Stimulated activated CD4-positive, alpha-beta T cell treated with anti-CD3 and anti-CD28 coated beads, Interleukin-15, amount 100 ng/mL, for 1 hour (primary cell): ENCODE measurements around the gene KRTAP5-1.
"Not testable (repeated sequence)": the region's sequence is repeated elsewhere in the genome, so short reads cannot be mapped to it uniquely, and the experiment has no call there.

Experiments used
- DNase-seq, 2 donors: peaks; one replicate each; pipeline ENCODE4 v3.0.0-alpha.2; 2020; ENCODE audit warnings: low read depth in 1 of 2, low spot score in 1 of 2

Gene KRTAP5-1

DNA sequence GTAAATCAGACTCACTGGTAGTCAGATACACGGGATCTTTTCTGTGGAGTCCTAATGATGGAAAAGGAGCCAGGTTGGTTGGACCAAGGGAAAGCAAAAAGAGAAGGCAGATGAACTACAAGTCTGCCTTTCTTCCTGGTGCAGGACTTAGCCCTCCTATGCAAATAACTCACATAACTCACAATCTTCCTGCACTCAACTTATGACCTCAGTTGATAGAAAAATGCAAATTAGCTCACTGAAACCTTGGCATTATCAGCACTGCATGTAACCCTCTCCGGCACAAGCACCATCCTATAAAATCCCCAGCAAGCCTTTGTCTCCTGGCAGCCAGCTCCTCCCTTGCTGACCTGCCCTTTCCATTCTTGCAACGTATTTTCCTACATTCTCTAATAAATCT is 16.6 kb upstream of the KRTAP5-1 start:
- not testable (repeated sequence) for DNase-seq

DNA sequence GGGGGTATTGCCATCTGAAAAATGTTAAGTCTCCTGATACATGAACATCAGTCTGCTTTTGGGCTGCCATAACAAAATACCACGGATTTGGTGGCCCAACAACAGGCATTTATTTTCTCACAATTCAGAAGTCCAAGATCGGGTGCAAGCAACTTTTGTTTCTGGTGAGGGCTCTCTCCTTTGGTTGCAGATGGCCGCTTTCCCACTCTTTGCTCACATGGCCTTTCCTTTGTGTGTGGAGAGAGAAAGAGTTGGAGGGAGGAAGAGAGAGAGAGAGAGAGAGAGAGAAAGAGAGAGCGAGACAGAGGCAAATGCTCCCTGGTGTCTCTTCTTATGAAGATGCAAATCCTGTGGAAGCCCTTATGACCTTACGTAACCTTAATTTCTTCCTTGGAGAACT is 15.5 kb upstream of the KRTAP5-1 start:
- no peak for DNase-seq

DNA sequence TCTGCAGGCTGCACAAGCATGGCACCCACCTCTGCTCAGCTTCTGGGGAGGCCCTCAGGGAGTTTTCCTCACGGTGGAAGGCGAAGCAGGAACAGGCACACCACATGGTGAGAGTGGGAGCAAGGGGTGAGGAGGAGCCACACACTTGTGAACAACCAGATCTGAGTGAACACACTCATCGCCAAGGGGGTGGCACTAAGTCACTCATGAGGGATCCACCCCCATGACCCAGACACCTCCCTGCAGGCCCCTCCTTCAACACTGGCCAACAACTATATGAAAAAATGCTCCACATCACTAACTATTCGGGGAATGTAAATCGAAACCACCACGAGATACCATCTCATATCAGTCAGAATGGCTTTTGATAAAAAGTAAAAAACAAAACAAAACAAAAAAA is 13.7 kb upstream of the KRTAP5-1 start:
- no peak for DNase-seq

DNA sequence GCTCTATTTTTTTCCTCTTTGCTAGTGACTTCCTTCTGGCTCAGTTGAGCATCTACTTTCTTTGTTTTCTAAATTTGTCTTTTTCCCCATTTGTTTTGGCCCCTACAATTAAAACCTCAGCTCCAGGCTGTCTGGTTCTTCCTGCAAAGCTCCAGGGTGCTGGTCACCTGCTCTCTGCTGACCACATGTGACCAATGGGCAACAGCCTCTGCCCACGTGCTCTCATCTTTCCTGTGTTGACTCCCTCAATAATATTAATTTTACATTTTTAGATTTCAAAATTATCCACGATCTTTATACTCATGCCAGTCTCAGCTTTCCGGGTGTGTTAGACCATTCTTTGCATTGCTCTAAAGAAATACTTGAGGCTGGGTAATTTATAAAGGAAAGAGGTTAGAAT is 13.3 kb upstream of the KRTAP5-1 start:
- not testable (repeated sequence) for DNase-seq

DNA sequence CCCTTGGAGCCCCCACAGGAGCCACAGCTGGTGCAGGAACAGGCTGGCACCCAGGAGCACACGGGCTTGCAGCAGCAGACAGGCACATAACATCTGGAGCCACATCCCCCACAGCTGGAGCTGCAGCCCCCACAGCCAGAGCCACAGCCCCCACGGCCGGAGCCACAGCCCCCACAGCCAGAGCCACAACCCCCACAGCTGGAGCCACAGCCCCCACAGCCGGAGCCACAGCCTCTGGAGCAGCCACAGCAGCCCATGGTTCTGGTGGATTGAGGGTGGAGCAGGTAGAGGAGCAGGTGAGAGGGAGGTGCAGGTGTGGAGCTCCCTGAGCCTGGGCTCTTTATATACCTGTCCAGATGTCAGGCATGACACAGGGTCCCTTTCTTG is 12.9 kb upstream of the KRTAP5-1 start, which contains the start of gene KRTAP5-2:
Gene KRTAP5-2, minus strand, starts transcription at position 301 of the 387 bp plus-strand sequence. Its CDS starts 44 bp downstream, at position 257.
- DNase-seq = no peak

DNA sequence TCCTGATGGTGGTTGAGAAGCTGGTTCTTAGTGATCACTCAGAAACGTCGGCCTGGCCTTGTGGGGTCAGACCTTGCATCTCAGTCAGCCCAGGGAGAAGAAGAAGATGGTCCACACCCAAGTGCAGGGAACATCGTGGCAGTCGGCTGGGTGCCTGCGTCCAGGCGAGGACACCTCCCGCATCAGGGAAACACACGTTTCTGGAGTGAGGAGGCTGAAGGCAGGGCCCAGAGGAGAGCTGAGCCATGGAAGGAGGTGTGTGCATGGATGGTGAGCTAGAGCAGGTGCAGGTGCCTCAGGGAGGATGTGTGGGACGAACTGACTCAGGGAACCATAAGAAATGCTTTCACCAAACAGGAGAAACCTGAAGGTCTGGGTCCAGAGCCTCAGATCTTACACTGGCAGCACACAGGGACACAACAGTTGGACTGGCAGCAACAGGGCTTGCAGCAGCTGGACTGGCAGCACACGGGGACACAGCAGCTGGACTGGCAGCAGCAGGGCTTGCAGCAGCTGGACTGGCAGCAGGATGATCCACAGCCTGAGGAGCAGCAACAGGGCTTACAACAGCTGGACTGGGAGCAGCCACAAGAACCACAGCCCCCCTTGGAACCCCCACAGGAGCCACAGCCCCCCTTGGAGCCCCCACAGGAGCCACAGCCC is 12.4 kb upstream of the KRTAP5-1 start:
- DNase-seq = no peak

- not testable (repeated sequence) for DNase-seq
Measured at GRCh38 chr11:1596576-1597121, 11.6 kb upstream of the KRTAP5-1 start.

GRCh38 chr11:1595994-1596575 is 11.0 kb upstream of the KRTAP5-1 start:
- DNase-seq = not testable (repeated sequence)

DNA sequence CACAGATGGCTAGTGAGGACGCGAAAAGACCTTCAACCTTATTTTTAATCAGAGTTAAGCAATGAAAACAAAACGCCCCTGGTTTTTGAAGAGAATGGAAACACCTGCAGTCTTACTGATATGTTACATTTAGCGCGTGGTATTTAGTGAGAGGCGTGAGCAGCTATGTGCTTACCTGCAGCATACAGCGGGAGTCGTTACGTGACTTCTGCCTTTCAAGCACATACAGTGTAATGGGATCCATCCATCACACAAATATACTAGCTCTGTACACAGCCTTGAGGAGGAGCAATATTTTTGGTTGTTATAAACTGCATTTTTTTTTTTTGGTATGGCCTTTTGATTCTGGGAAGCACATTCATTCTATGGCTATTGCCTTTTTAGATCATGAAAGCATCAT is 7.5 kb upstream of the KRTAP5-1 start:
- DNase-seq = no peak

DNA sequence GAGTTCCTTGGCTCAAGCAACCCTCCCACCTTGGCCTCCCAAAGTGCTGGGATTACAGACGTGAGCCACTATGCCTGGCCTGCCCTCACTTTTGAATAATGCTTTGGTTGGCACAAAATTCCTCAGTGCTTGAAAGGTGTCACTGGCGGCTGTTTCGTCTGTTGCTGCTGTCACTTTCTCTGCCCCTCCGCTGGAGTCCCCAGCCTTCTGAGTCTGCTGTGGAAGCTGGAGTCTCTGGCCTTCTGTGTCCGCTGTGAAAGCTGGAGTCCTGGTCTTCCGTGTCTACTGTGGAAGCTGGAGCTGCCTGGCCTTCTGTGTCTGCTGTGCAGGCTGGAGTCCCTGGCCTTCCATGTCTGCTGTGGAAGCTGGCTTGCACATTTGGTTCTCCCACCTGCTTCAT is 4.9 kb upstream of the KRTAP5-1 start:
- DNase-seq = no peak

- not testable (repeated sequence) for DNase-seq
Measured at GRCh38 chr11:1589191-1589963, 4.3 kb upstream of the KRTAP5-1 start.

- no peak for DNase-seq
Measured at GRCh38 chr11:1586699-1587098, 1.6 kb upstream of the KRTAP5-1 start.

- DNase-seq = not testable (repeated sequence)
Measured at GRCh38 chr11:1582909-1583308, 2.2 kb downstream of the KRTAP5-1 start.

DNA sequence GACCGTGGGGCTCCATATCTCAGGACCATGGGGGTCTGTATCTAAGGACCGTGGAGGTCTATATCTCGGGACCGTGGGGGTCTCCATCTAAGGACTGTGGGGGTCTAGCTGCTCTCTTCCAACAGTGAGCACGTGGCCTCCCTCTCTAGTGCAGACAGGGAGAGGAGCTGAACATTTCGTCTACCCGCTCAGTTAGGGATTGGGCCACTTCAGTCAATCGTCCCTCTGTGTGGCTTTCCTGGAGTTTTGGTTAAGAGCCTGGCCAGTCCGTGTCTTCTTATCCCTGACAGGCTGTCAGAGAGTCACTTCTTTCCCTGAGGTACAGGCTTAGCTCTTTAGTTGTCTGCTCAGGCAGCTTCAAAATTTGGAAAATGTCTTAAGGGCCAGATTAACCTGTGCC is 3.1 kb downstream of the KRTAP5-1 start:
- DNase-seq = no peak

DNA sequence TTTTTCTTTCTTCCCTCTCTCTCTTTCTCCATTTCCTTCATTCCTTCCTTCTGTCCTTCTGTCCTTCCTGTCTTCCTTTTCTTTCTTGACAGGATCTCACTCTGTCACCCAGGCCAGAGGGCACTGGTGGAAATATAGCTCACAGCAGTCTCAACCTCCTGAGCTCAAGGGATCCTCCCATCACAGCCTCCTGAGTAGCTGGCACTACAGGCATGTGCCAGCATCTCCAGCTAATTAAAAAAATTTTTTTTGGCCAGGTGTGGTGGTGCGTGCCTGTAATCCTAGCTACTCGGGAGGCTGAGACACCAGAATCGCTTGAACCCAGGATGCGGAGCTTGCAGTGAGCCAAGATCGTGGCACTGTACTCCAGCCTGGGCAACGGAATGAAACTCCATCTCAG is 8.3 kb downstream of the KRTAP5-1 start:
- no peak for DNase-seq

GRCh38 chr11:1575756-1576155 is 9.3 kb downstream of the KRTAP5-1 start:
- not testable (repeated sequence) for DNase-seq

DNA sequence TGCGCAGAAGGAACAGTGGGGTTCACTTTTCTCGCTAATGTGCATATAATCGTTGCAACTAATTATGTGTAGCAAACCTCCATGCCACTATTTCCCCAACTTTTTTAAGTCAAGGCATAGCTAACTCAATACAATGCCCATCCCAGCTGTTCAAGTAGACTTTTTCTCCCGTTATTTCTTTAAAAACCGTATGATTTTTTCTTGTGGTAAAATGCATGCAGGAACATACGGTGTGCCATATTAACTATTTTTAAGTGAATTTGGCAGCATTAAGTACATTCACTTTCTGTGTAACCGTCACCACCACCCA is 10.2 kb downstream of the KRTAP5-1 start:
- DNase-seq = no peak

DNA sequence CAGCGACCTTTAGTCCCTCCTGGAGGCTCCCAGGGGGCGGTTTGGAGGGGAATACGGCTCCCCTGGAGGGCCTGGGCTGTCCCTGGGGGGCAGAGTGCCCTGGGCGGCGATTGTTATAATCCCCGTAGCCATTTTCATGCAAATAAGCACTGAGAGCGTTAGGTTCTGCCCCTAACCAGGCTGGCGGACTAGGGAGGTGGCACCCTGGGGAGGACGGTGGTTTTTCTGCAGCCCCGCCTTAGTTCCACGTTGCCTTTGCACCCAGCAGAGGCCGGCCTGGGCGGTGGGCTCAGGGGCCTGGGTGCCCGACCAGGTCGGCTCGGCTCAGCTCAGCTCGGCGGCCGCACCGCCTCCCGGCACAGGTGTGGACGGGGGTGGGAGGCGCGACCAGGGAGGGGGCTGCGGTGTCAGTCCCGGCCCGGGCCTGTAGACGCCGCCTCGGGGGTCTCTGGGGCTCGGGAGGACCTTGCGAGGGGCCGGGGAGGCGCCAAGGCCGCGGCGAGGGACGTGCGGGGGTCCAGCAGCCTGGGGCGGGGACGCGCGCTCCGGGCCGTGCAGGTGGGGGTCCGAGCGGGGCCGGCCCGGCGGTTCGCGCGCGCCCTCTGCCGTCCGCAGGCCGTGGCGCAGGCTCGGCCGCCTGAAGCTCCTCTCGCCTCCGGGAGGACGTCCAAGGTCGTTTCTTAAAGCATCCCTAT is 10.7 kb downstream of the KRTAP5-1 start:
- peak; percentile 35 to 47 for DNase-seq

DNA sequence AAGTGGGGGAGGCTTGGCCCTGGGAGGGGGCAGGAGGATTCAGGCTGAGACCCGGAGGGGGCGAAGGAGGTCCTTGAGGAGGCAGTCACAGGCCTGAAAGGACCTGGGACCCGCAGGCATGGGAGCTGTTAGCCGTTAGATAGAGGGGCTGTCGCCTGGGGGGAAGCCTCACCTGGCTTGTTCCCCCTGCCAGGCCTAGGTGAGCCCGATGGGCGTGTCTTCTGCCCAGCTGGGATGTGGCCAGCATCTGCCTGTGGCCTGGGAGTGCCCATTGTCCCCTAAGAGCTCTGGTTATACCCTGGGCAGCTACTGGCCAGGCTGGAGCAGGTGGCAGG is 11.2 kb downstream of the KRTAP5-1 start:
- DNase-seq = no peak

DNA sequence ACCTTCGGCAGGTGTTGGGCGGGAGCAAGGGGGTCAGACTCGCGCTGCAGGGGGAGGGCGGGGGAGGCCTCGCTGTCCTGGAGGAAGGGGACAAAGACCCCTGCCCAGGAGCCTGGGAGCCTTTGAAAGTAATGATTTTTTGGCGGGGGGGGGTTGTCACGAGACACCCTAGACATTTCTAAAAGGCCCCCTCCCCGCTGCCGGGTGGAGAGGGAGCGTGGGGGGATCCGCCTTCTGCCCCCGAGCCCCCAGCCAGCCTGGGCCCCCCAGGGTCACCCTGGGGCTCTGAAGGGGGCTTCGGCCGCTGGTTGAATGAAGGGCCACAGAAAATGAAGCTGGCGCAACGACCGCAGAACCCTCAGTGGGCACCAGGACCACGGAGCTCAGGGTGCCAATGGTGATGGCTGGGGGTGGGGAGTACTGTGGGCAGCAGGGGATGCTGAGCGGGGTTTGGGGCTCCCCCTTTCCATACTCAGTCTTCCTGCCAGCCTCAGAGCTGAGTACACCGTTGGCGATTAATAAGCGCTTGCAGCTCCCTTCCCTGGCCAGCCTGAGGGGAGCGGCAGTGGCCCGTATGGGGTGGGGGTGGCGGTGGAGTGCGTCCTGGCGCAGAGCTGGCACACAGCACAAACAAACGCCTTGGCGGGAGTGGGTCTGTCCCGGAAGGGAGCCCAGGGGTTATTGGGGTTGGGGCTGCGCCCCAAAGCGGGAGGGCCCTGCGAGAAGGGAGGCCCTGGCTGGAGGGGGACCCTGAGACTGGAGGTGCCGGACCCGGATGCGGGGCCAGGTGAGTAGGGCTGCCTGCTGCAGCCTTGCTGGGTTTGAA is 11.8 kb downstream of the KRTAP5-1 start:
- DNase-seq = peak in 1 of 2 donors; percentile 12
